ENCODE results near the gene OR5K4. TPM values are rescaled to one million over a fixed set of nuclear protein-coding genes. Genes with fewer than 3 reads are reported as not detected.

The OR5K4 gene
- total and polyA plus RNA-seq, 9 donors: not detected

DNA sequence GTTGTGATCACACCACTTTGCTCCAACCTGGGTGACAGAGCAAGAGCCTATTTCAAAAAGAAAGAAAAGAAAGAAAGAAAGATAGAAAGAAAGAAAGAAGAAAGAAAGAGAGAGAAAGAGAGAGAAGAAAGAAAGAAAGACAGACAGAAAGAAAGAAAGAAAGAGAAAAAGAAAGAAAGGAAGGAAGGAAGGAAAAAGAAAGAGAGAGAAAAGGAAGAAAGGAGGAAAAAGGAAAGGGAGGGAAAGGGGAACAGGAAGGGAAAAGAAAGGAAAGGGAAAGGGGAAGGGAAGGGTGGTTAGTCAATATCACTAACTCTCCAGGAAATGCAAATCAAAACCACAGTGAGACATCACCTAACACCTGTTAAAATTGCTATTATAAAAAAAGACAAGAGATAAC, 18.2 kb downstream of the OR5K4 start:
- H3K27me3 ChIP-seq: no peaks in the 10 kb centered on the region
- no peak overlapping the region for H3K4me3 ChIP-seq
- H3K36me3 ChIP-seq: no peaks in the 10 kb centered on the region
- H3K9me3 ChIP-seq: no peaks in the 10 kb centered on the region
- no peak for TF ChIP-seq POLR2A (IDR thresholded peaks at IDR 0.05)
- no peak for TF ChIP-seq EP300 (IDR thresholded peaks at IDR 0.05)
- TF ChIP-seq, protein P1, sequence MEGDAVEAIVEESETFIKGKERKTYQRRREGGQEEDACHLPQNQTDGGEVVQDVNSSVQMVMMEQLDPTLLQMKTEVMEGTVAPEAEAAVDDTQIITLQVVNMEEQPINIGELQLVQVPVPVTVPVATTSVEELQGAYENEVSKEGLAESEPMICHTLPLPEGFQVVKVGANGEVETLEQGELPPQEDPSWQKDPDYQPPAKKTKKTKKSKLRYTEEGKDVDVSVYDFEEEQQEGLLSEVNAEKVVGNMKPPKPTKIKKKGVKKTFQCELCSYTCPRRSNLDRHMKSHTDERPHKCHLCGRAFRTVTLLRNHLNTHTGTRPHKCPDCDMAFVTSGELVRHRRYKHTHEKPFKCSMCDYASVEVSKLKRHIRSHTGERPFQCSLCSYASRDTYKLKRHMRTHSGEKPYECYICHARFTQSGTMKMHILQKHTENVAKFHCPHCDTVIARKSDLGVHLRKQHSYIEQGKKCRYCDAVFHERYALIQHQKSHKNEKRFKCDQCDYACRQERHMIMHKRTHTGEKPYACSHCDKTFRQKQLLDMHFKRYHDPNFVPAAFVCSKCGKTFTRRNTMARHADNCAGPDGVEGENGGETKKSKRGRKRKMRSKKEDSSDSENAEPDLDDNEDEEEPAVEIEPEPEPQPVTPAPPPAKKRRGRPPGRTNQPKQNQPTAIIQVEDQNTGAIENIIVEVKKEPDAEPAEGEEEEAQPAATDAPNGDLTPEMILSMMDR (IDR thresholded peaks at IDR 0.05): no peak
- intact Hi-C loops (cut with DNase I): no loop called here
- no peak for DNase-seq
- no peaks in the 10 kb centered on the region for H3K4me1 ChIP-seq (ENCODE audit: insufficient read depth)
- H3K27ac ChIP-seq: no peak overlapping the region

DNA sequence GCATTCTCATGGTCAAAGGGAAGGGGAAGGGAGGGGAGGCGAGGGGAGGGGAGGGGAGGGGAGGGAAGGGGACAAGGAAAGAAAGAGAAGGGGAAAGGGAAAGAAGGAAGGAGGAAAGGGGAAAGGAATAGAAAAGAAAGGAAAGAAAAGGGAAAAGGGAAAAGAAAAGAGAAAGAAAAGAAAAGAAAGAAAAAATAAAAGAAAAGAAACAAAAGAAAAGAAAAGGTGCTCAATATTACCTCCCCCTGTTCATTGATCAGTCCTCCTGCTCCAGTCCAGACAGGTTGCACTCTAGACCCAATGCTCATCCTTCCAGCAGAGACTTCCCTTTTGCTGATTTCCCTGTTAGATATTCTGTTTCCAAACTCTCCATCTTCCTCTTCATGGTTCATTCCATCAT, 18.8 kb downstream of the OR5K4 start:
- no peaks in the 10 kb centered on the region for H3K9me3 ChIP-seq
- no peaks in the 10 kb centered on the region for H3K4me1 ChIP-seq (ENCODE audit: insufficient read depth)
- H3K36me3 ChIP-seq: no peaks in the 10 kb centered on the region
- TF ChIP-seq, protein P1 (IDR thresholded peaks at IDR 0.05): no peak
- no peak for TF ChIP-seq EP300 (IDR thresholded peaks at IDR 0.05)
- TF ChIP-seq POLR2A (IDR thresholded peaks at IDR 0.05): no peak
- H3K4me3 ChIP-seq: no peak overlapping the region
- WGBS, 3 donors: 44 to 80% (median 78%) methylated on average over 1 of the region's 1 CpG
- no peaks in the 10 kb centered on the region for H3K27me3 ChIP-seq
- no peak overlapping the region for H3K27ac ChIP-seq
- intact Hi-C loops (cut with DNase I): no loop called here
- DNase-seq: no peak

DNA sequence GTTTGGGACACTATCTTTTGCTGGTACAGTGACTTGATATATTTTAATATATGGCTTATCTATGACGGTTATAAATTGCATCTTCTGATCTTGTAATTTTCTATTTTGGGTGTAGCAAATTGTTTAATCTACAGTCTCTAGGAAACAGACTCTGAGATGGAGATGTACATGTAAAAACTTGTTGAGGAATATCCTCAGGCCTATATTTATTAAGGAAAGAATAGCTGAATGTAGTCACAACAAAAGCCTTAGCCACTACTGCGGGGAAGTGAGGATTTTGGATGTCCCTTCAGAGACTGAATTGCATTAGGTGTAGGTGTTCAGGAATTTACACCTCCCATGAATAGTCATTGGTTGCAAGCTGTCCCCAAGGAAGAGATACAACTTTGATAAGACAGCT, 23.0 kb downstream of the OR5K4 start:
- Histone ChIP-seq H3K9me3 (no peaks in the 10 kb centered on the region), H3K4me3 (no peak overlapping the region), H3K27ac (no peak overlapping the region), H3K36me3 (no peaks in the 10 kb centered on the region), H3K27me3 (no peaks in the 10 kb centered on the region), H3K4me1 (ENCODE audit: insufficient read depth) (no peaks in the 10 kb centered on the region)
- WGBS, 3 donors: 31 to 52% (median 46%) methylated on average over 2 of the region's 2 CpGs
- no peak for DNase-seq
- TF ChIP-seq POLR2A (IDR thresholded peaks at IDR 0.05): no peak
- TF ChIP-seq EP300 (IDR thresholded peaks at IDR 0.05): no peak
- TF ChIP-seq, protein P1 (IDR thresholded peaks at IDR 0.05): no peak
- intact Hi-C loops (cut with DNase I): no loop called here

DNA sequence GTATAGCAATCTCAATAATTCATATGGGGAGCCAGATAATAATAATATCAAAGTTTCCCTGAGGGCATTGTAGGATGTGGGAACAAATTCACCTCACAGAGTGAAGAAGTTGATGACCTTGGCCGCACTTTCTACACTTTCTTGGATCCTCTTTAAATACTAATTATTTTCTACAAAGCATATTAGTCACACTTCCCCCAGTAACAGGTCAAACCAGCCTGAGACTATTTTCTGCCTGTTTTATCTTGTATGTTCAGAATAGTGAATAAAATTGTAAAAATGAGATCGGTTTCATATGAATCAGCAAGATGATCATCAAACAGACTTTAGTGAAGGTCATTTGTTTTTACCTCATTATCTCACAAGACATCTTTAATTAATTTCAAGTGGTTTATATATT, 34.5 kb downstream of the OR5K4 start:
- H3K27ac ChIP-seq: no peak overlapping the region
- DNase-seq: no peak
- TF ChIP-seq, protein P1 (IDR thresholded peaks at IDR 0.05): no peak
- no peak for TF ChIP-seq POLR2A (IDR thresholded peaks at IDR 0.05)
- TF ChIP-seq EP300 (IDR thresholded peaks at IDR 0.05): no peak
- H3K27me3 ChIP-seq: no peaks in the 10 kb centered on the region
- H3K4me3 ChIP-seq: no peak overlapping the region
- no peaks in the 10 kb centered on the region for H3K9me3 ChIP-seq
- H3K4me1 ChIP-seq (ENCODE audit: insufficient read depth): no peaks in the 10 kb centered on the region
- intact Hi-C loops (cut with DNase I): no loop called here
- WGBS, 3 donors: 73 to 84% (median 76%) methylated on average over 2 of the region's 2 CpGs
- H3K36me3 ChIP-seq: no peaks in the 10 kb centered on the region

DNA sequence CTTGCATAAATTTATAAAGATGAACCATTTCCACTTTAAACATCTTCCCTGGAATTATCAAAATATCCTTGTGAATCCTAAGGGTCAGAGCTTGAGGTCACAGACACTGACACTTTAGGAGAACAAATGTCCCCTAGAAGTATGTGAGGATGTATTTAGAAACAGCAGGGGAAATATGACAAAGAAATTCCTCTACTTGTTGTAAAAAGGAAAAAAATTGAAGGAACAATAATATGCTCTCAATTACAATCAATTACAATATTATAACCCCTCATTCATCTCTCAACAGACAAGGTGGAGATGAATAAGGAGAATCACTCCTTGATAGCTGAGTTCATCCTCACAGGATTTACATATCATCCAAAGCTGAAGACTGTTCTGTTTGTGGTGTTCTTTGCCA, 36.7 kb downstream of the OR5K4 start, which contains the start of gene OR5K3:
TSS of gene OR5K3 (plus strand) at position 301 of the 400 bp plus-strand sequence. CDS start at position 301, 0 bp downstream.
- TF ChIP-seq, protein P1 (IDR thresholded peaks at IDR 0.05): no peak
- TF ChIP-seq POLR2A (IDR thresholded peaks at IDR 0.05) (no peak), EP300 (IDR thresholded peaks at IDR 0.05) (no peak)
- intact Hi-C loops (cut with DNase I): no loop called here
- no peaks in the 10 kb centered on the region for H3K4me1 ChIP-seq (ENCODE audit: insufficient read depth)
- no peaks in the 10 kb centered on the region for H3K9me3 ChIP-seq
- H3K27ac ChIP-seq: no peak within 1 kb of the TSS
- DNase-seq: no peak
- H3K4me3 ChIP-seq: no peak within 1 kb of the TSS
- no peaks in the 10 kb centered on the region for H3K36me3 ChIP-seq
- H3K27me3 ChIP-seq: no peaks in the 10 kb centered on the region

Data from ovary (tissue), 9 donors.